ENCODE measurements around the gene ADARB2. TPM values are rescaled to one million over a fixed set of nuclear protein-coding genes. Genes with fewer than 3 reads are reported as not detected.

Gene ADARB2
- polyA plus RNA-seq, 1 of the 3 experiments (the other 2 are of a cell fraction) = not detected

DNA sequence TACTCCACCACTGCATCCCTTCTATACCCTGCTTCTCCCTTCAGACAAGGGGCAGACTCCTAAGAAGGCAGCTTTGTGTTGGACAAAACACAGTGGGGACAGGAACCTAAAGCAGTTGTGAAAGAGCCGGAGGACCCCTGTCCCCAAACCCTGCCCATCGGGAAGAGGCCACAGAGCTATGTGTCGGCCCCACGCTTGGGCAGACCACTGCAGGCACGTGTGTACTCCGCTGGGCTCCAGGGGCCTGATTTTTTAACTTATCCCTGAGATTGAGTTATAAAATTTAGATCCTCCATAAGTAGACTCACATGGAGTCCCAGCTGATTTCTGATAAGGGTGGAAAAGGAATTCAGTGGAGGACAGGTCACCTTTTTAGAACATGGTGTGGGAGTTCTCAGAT, 310.5 kb downstream of the ADARB2 start:
- no peak overlapping the region for H3K27ac ChIP-seq (ENCODE audit: low read depth in 2 of 2, low read length in 1 of 2)
- no peaks in the 10 kb centered on the region for H3K27me3 ChIP-seq (ENCODE audit: insufficient read depth)
- ChIA-PET POLR2A (no interaction called here), CTCF (no interaction called here)
- WGBS (ENCODE audit: low lambda C conversion rate) = 33% methylated on average over 1 of the region's 6 CpGs
- H3K79me2 ChIP-seq (ENCODE audit: insufficient read depth) = no peaks in the 10 kb centered on the region
- no peaks in the 10 kb centered on the region for H3K9me3 ChIP-seq
- no peak overlapping the region for H2AFZ ChIP-seq (ENCODE audit: low read depth)
- H3K4me3 ChIP-seq (ENCODE audit: low read depth in 2 of 2, low read length in 1 of 2) = no peak overlapping the region
- no peak overlapping the region for H3K4me2 ChIP-seq
- no peaks in the 10 kb centered on the region for H3K9me2 ChIP-seq
- H3F3A ChIP-seq (replicated peaks; ENCODE audit: insufficient read depth) = no peaks in the 10 kb centered on the region
- no peaks in the 10 kb centered on the region for H3K36me3 ChIP-seq (replicated peaks in 1 of 2; ENCODE audit: control insufficient read depth in 1 of 2, insufficient read depth in 2 of 2, low read length in 1 of 2)
- DNase-seq = no peak
- no peak overlapping the region for H3K9ac ChIP-seq
- no peaks in the 10 kb centered on the region; a peak in 1 of 4 replicates for H3K4me1 ChIP-seq (ENCODE audit: control insufficient read depth in 1 of 2, insufficient read depth in 2 of 2, low read depth in 1 of 2, low read length in 1 of 2)
- TF ChIP-seq GABPA (IDR thresholded peaks at IDR 0.05; ENCODE audit: low read depth) = no peak
- TF ChIP-seq, protein P1, sequence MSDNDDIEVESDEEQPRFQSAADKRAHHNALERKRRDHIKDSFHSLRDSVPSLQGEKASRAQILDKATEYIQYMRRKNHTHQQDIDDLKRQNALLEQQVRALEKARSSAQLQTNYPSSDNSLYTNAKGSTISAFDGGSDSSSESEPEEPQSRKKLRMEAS (IDR thresholded peaks at IDR 0.05; ENCODE audit: low read depth) = no peak
- TF ChIP-seq, protein P2, sequence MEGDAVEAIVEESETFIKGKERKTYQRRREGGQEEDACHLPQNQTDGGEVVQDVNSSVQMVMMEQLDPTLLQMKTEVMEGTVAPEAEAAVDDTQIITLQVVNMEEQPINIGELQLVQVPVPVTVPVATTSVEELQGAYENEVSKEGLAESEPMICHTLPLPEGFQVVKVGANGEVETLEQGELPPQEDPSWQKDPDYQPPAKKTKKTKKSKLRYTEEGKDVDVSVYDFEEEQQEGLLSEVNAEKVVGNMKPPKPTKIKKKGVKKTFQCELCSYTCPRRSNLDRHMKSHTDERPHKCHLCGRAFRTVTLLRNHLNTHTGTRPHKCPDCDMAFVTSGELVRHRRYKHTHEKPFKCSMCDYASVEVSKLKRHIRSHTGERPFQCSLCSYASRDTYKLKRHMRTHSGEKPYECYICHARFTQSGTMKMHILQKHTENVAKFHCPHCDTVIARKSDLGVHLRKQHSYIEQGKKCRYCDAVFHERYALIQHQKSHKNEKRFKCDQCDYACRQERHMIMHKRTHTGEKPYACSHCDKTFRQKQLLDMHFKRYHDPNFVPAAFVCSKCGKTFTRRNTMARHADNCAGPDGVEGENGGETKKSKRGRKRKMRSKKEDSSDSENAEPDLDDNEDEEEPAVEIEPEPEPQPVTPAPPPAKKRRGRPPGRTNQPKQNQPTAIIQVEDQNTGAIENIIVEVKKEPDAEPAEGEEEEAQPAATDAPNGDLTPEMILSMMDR (IDR thresholded peaks at IDR 0.05) = no peak
- no peak for TF ChIP-seq MEF2A (IDR thresholded peaks at IDR 0.05; ENCODE audit: borderline replicate concordance, low read depth)
- no peaks in the 10 kb centered on the region for H4K20me1 ChIP-seq (ENCODE audit: insufficient read depth)

DNA sequence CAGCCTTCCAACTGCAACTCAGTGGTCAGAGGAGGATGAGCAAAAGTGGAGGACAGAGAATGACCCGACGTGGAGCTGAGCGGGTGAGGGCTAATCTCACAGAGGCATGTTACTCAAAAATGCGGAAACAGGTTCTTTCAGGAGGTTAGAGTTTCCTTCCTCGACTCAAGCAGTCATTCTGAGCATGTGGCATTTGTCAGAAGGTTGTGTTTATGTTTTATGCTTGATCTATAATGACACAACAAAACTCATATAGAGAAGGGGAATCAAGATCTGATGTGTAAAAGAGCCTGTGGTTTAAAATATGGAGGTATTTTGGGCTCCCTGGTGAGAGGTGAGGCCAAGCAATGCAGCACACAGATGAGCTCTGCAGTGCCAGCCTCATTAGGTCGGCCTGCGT, 311.4 kb downstream of the ADARB2 start:
- no peaks in the 10 kb centered on the region for H4K20me1 ChIP-seq (ENCODE audit: insufficient read depth)

GRCh38 chr10:1424648-1425047, 312.7 kb downstream of the ADARB2 start:
- WGBS (ENCODE audit: low lambda C conversion rate) = 73% methylated on average over 7 of the region's 7 CpGs
- TF ChIP-seq NFIC (IDR thresholded peaks at IDR 0.05; ENCODE audit: borderline replicate concordance) (no peak), TAF1 (IDR thresholded peaks at IDR 0.05; ENCODE audit: borderline replicate concordance, low read depth, low read length) (no peak), RXRA (IDR thresholded peaks at IDR 0.05; ENCODE audit: borderline replicate concordance, low read depth) (no peak), EP300 (IDR thresholded peaks at IDR 0.05; ENCODE audit: borderline replicate concordance in 1 of 2, low read depth in 1 of 2, low read length in 1 of 2) (no peak), RCOR1 (IDR thresholded peaks at IDR 0.05; ENCODE audit: low read length) (no peak), RAD21 (IDR thresholded peaks at IDR 0.05; ENCODE audit: low read length) (no peak), SMC3 (IDR thresholded peaks at IDR 0.05; ENCODE audit: low read depth, low read length) (no peak), FOXM1 (IDR thresholded peaks at IDR 0.05; ENCODE audit: low read depth) (no peak), FOXJ3 (CRISPR knock-in tag; IDR thresholded peaks at IDR 0.05) (no peak), FOSL2 (IDR thresholded peaks at IDR 0.05; ENCODE audit: borderline replicate concordance, low read depth) (no peak), TCF12 (IDR thresholded peaks at IDR 0.05) (no peak)
- TF ChIP-seq, protein P3, sequence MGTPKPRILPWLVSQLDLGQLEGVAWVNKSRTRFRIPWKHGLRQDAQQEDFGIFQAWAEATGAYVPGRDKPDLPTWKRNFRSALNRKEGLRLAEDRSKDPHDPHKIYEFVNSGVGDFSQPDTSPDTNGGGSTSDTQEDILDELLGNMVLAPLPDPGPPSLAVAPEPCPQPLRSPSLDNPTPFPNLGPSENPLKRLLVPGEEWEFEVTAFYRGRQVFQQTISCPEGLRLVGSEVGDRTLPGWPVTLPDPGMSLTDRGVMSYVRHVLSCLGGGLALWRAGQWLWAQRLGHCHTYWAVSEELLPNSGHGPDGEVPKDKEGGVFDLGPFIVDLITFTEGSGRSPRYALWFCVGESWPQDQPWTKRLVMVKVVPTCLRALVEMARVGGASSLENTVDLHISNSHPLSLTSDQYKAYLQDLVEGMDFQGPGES (IDR thresholded peaks at IDR 0.05; ENCODE audit: low read depth, low read length) = no peak

More for the DNA sequence above, 311.4 kb downstream of the ADARB2 start:
- Histone ChIP-seq H2AFZ (ENCODE audit: low read depth) (no peak overlapping the region), H3K27ac (ENCODE audit: low read depth in 2 of 2, low read length in 1 of 2) (no peak overlapping the region), H3K4me2 (no peak overlapping the region), H3K4me1 (ENCODE audit: control insufficient read depth in 1 of 2, insufficient read depth in 2 of 2, low read depth in 1 of 2, low read length in 1 of 2) (no peaks in the 10 kb centered on the region; a peak in 1 of 4 replicates), H3K79me2 (ENCODE audit: insufficient read depth) (no peaks in the 10 kb centered on the region), H3K36me3 (replicated peaks in 1 of 2; ENCODE audit: control insufficient read depth in 1 of 2, insufficient read depth in 2 of 2, low read length in 1 of 2) (no peaks in the 10 kb centered on the region), H3K4me3 (ENCODE audit: low read depth in 2 of 2, low read length in 1 of 2) (no peak overlapping the region), H3F3A (replicated peaks; ENCODE audit: insufficient read depth) (no peaks in the 10 kb centered on the region), H3K9ac (no peak overlapping the region), H3K9me3 (no peaks in the 10 kb centered on the region), H3K9me2 (no peaks in the 10 kb centered on the region), H3K27me3 (ENCODE audit: insufficient read depth) (no peaks in the 10 kb centered on the region)
- no peak for DNase-seq
- TF ChIP-seq CHD2 (IDR thresholded peaks at IDR 0.05; ENCODE audit: low read length, partially characterized antibody) (no peak), FOXM1 (IDR thresholded peaks at IDR 0.05; ENCODE audit: low read depth) (no peak), NFIC (IDR thresholded peaks at IDR 0.05; ENCODE audit: borderline replicate concordance) (no peak), RAD21 (IDR thresholded peaks at IDR 0.05; ENCODE audit: low read length) (no peak), SIN3A (IDR thresholded peaks at IDR 0.05; ENCODE audit: borderline replicate concordance, low read depth, low read length) (no peak), JUND (IDR thresholded peaks at IDR 0.05) (no peak), MXI1 (IDR thresholded peaks at IDR 0.05; ENCODE audit: low read depth, low read length) (no peak)
- TF ChIP-seq, protein P4, sequence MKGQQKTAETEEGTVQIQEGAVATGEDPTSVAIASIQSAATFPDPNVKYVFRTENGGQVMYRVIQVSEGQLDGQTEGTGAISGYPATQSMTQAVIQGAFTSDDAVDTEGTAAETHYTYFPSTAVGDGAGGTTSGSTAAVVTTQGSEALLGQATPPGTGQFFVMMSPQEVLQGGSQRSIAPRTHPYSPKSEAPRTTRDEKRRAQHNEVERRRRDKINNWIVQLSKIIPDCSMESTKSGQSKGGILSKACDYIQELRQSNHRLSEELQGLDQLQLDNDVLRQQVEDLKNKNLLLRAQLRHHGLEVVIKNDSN (IDR thresholded peaks at IDR 0.05; ENCODE audit: borderline replicate concordance, low read depth) = no peak
- CTCF ChIA-PET = no interaction called here
- WGBS (ENCODE audit: low lambda C conversion rate) = 20% methylated on average over 7 of the region's 7 CpGs
- POLR2A ChIA-PET = no interaction called here

More at GRCh38 chr10:1424648-1425047, 312.7 kb downstream of the ADARB2 start:
- Histone ChIP-seq H3K4me1 (ENCODE audit: control insufficient read depth in 1 of 2, insufficient read depth in 2 of 2, low read depth in 1 of 2, low read length in 1 of 2) (peaks cover 0 to 5% of the 10 kb centered on the region in 2 experiments; a peak in 2 of 4 replicates), H3K27me3 (ENCODE audit: insufficient read depth) (no peaks in the 10 kb centered on the region), H3K4me2 (no peak overlapping the region), H3K9ac (no peak overlapping the region), H3K27ac (ENCODE audit: low read depth in 2 of 2, low read length in 1 of 2) (no peak overlapping the region), H3F3A (replicated peaks; ENCODE audit: insufficient read depth) (no peaks in the 10 kb centered on the region), H3K9me3 (no peaks in the 10 kb centered on the region), H3K79me2 (ENCODE audit: insufficient read depth) (no peaks in the 10 kb centered on the region), H2AFZ (ENCODE audit: low read depth) (no peak overlapping the region), H4K20me1 (ENCODE audit: insufficient read depth) (no peaks in the 10 kb centered on the region), H3K4me3 (ENCODE audit: low read depth in 2 of 2, low read length in 1 of 2) (no peak overlapping the region), H3K36me3 (replicated peaks in 1 of 2; ENCODE audit: control insufficient read depth in 1 of 2, insufficient read depth in 2 of 2, low read length in 1 of 2) (no peaks in the 10 kb centered on the region), H3K9me2 (no peaks in the 10 kb centered on the region)
- DNase-seq = no peak
- ChIA-PET POLR2A (no interaction called here), CTCF (interaction anchor here (0.6 kb wide), 2 partner anchors 109 to 119 kb away, joined by 3 read pairs; no protein-coding TSS in a partner anchor)
